Ovary (tissue), 9 donors: ENCODE results near the gene PRR22. TPM values are rescaled to one million over a fixed set of nuclear protein-coding genes. Genes with fewer than 3 reads are reported as not detected.

Experiments
- DNase-seq, 5 donors: peaks; one replicate each; pipeline ENCODE4 v3.0.0-alpha.2; 2019 to 2020
- H3K27ac ChIP-seq, 2 donors: fragments of 200-600 bp; one replicate each; pipeline versions ENCODE4 v1.5.1 to v1.8.0; 2019 to 2022
- H3K27me3 ChIP-seq: fragments of 200-600 bp; one replicate; pipeline ENCODE4 v1.8.0; 2022
- H3K36me3 ChIP-seq: fragments of 200-600 bp; sonication (generic); one replicate; pipeline ENCODE4 v1.5.1; 2019
- H3K4me1 ChIP-seq: one replicate; pipeline ENCODE4 v1.8.1; 2013; ENCODE audit warnings: mild to moderate bottlenecking, moderate library complexity; ENCODE audit not compliant: insufficient read depth
- H3K4me3 ChIP-seq: fragments of 200-600 bp; sonication (generic); one replicate; pipeline ENCODE4 v1.5.1; 2017
- H3K9me3 ChIP-seq, 2 donors: fragments of 200-600 bp in 1 of 2; sonication (generic) in 1 of 2; one replicate each; pipeline versions ENCODE4 v1.5.1 to v1.8.1; 2013 to 2019; ENCODE audit warnings: mild to moderate bottlenecking in 1 of 2, moderate library complexity in 1 of 2
- CTCF ChIP-seq, 3 donors: fragments of 450-650 bp in 2 of 3; fragments of 200-600 bp in 1 of 3; IDR thresholded peaks; one replicate each; pipeline versions ENCODE4 v1.5.1 to v1.8.0; 2016 to 2022; ENCODE audit warnings: antibody characterized with exemption in 3 of 3, mild to moderate bottlenecking in 1 of 3
- EP300 ChIP-seq: sonication (generic); formaldehyde crosslinking; IDR thresholded peaks from one replicate; pipeline ENCODE4 v1.6.1; 2017; ENCODE audit warnings: antibody characterized with exemption
- POLR2A ChIP-seq: fragments of 450-650 bp; IDR thresholded peaks from one replicate; pipeline ENCODE4 v1.6.1; 2017; ENCODE audit warnings: antibody characterized with exemption, mild to moderate bottlenecking, moderate library complexity
- WGBS, 3 donors: extraction: QIAGEN DNeasy Blood & Tissue Kit in 1 of 3; methylation state at CpG; one replicate each; pipeline versions ENCODE4 v1.1.5 to v1.1.7; 2013 to 2017; 5-methylcytosine and 5-hydroxymethylcytosine counted together
- intact Hi-C, 4 donors: fragments of 100-400 bp; cut with DNase I; formaldehyde crosslinking; loops; one replicate each; pipeline versions ENCODE4 v1.11.0 to v1.15.1; 2022 to 2023
- polyA plus RNA-seq, 2 donors: library from polyadenylated mRNA; stranded (reverse); fragments of 200-250 nt in 1 of 2; fragments of 350-450 nt in 1 of 2; fragmentation: Illumina TruSeq in 1 of 2; extraction: RNeasy Lipid Tissue Mini Kit (QIAGEN cat#74804) in 1 of 2; gene quantifications; one replicate each; pipeline ENCODE4 v1.2.3, GENCODE V29; 2013 to 2014
- total RNA-seq, 7 donors: library from RNA; depleted of rRNA in 2 of 7; stranded (reverse); fragments of >200 nt in 2 of 7; fragmentation: NEBNext Ultra II Directional in 3 of 7; extraction: Animal tissue kit (Norgen Biotek cat#: 25700) in 3 of 7; gene quantifications; one replicate each; pipeline versions ENCODE4 v1.1.0 to v1.2.4, GENCODE V29; 2016 to 2023
- donor health status: DM: no; HTN: no; CAD: no; lungs with moderate emphysema.
- donor health status: DM: no; HTN: no; CAD: no.
- donor health status: Bipolar disorder and iron deficiency.
- donor health status: DM: yes; HTN: yes; CAD: no.
- donor health status: DM: no; HTN: no; CAD: no.
- donor health status: DM: yes; HTN: yes; CAD: no.

PRR22 gene
- total and polyA plus RNA-seq, 9 donors: 0.24 to 3.8 (median 2.0) TPM; not detected in 1

GRCh38 chr19:5803441-5803751 lies 18.9 kb upstream of the PRR22 start:
- WGBS, 3 donors: 5 to 9% (median 6%) methylated on average over 8 of the region's 8 CpGs
- no peak overlapping the region for H3K27ac ChIP-seq
- no peaks in the 10 kb centered on the region for H3K9me3 ChIP-seq
- intact Hi-C loops: loop anchor here in 2 of 4 donors (5.0 to 10.0 kb wide), 2 partner anchors 89 to 91 kb away; no protein-coding TSS in a partner anchor
- no peak overlapping the region for H3K4me3 ChIP-seq
- DNase-seq: no peak
- peaks cover 8% of the 10 kb centered on the region for H3K4me1 ChIP-seq
- TF ChIP-seq POLR2A (no peak), CTCF (IDR thresholded peaks at IDR 0.05) (no peak), EP300 (no peak)
- H3K36me3 ChIP-seq: no peaks in the 10 kb centered on the region
- H3K27me3 ChIP-seq: no peaks in the 10 kb centered on the region

GRCh38 chr19:5801796-5802619 lies 17.5 kb upstream of the PRR22 start:
- intact Hi-C loops: loop anchor here in 2 of 4 donors (5.0 to 10.0 kb wide), 2 partner anchors 90 to 93 kb away; no protein-coding TSS in a partner anchor
- TF ChIP-seq EP300 (no peak), CTCF (IDR thresholded peaks at IDR 0.05) (no peak), POLR2A (no peak)

GRCh38 chr19:5800361-5801270 lies 16.1 kb upstream of the PRR22 start:
- Histone ChIP-seq H3K4me1 (peaks cover 8% of the 10 kb centered on the region), H3K9me3 (no peaks in the 10 kb centered on the region), H3K27ac (no peak overlapping the region), H3K36me3 (no peaks in the 10 kb centered on the region), H3K4me3 (no peak overlapping the region), H3K27me3 (no peaks in the 10 kb centered on the region)
- no peak for TF ChIP-seq CTCF (IDR thresholded peaks at IDR 0.05)
- no peak for TF ChIP-seq POLR2A
- no peak for TF ChIP-seq EP300
- intact Hi-C loops: loop anchor here in 2 of 4 donors (5.0 to 10.0 kb wide), 2 partner anchors 92 to 94 kb away; no protein-coding TSS in a partner anchor
- 59 to 62% (median 59%) methylated on average over 17 of the region's 17 CpGs for WGBS, 3 donors
- DNase-seq: no peak

More at GRCh38 chr19:5801796-5802619, 17.5 kb upstream of the PRR22 start:
- H3K4me1 ChIP-seq: peaks cover 8% of the 10 kb centered on the region
- DNase-seq: no peak
- no peaks in the 10 kb centered on the region for H3K36me3 ChIP-seq
- no peak overlapping the region for H3K27ac ChIP-seq
- H3K9me3 ChIP-seq: no peaks in the 10 kb centered on the region
- no peaks in the 10 kb centered on the region for H3K27me3 ChIP-seq
- 11 to 13% (median 12%) methylated on average over 32 to 33 of the region's 33 CpGs for WGBS, 3 donors
- H3K4me3 ChIP-seq: no peak overlapping the region
